BJ (cell line): ENCODE measurements around the gene PI4KA. TPM values are rescaled to one million over a fixed set of nuclear protein-coding genes. Genes with fewer than 3 reads are reported as not detected.

Experiments
- CTCF ChIA-PET: fragments of 350-600 bp; formaldehyde crosslinking; extraction: SDS; loops from one replicate; lab custom pipeline; 2021; ENCODE audit warnings: antibody characterized with exemption, inconsistent platforms; lab: Yijun Ruan, JAX
- POLR2A ChIA-PET: fragments of 300-600 bp; sonication (Branson Sonifier 250); formaldehyde crosslinking; extraction: SDS; loops from one replicate; lab custom pipeline; 2021; ENCODE audit warnings: antibody characterized with exemption; lab: Charles Lee
- DNase-seq: peaks from one replicate; pipeline ENCODE4 v3.0.0-alpha.2; 2011; ENCODE audit warnings: low read depth
- H3K27me3 ChIP-seq: 2 replicates; pipeline ENCODE4 v1.6.0; 2011; ENCODE audit warnings: low read length; ENCODE audit not compliant: control insufficient read depth, insufficient read depth
- H3K36me3 ChIP-seq: 2 replicates; pipeline ENCODE4 v1.5.1; 2011; ENCODE audit warnings: low read length; ENCODE audit not compliant: control insufficient read depth, insufficient read depth
- H3K4me3 ChIP-seq: 2 replicates; pipeline ENCODE4 v1.5.1; 2011; ENCODE audit warnings: low read depth, mild to moderate bottlenecking, control low read depth, low read length
- polyA plus RNA-seq: library from polyadenylated mRNA; depleted of rRNA; stranded (reverse); fragments of >200 nt; gene quantifications from 2 replicates; pipeline ENCODE4 v1.2.3, GENCODE V29; 2011
- TF ChIP-seq, protein P1 (sequence below): IDR thresholded peaks from 2 replicates; pipeline ENCODE4 v1.5.1; 2011; ENCODE audit warnings: low read depth, mild to moderate bottlenecking, control low read depth, inconsistent platforms, low read length, moderate library complexity; ENCODE audit not compliant: insufficient read depth

Gene PI4KA
- polyA plus RNA-seq, 1 experiment, result 34.2 TPM

DNA sequence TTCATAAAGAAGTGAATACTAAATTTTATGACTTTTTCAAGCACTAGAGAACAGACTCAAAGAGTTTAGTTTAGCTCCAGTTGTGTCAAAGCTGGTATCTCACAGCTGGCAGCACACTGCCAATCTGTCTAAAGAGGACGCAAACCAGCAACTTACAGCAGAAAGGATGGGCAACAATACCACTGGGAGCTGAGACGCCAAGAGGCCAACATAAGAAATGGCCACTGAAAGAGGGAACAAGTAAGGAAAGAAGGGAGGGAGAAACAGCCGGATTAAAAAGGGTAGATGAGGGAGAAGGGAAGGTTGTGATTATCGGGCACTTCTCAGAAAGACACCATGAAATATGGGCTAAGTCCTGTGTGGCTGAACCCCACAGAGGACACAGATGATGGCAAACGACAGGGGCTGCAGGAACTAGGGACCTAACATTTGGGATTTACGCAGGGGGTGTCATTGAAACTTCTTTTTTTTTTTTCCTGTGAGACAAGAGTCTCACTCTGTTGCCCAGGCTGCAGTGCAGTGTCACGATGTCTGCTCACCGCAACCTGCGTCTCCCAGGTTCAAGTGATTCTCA is 43.0 kb downstream of the PI4KA start:
- no peak overlapping the region for H3K4me3 ChIP-seq
- peaks cover 20% of the 10 kb centered on the region for H3K36me3 ChIP-seq
- TF ChIP-seq, protein P1, sequence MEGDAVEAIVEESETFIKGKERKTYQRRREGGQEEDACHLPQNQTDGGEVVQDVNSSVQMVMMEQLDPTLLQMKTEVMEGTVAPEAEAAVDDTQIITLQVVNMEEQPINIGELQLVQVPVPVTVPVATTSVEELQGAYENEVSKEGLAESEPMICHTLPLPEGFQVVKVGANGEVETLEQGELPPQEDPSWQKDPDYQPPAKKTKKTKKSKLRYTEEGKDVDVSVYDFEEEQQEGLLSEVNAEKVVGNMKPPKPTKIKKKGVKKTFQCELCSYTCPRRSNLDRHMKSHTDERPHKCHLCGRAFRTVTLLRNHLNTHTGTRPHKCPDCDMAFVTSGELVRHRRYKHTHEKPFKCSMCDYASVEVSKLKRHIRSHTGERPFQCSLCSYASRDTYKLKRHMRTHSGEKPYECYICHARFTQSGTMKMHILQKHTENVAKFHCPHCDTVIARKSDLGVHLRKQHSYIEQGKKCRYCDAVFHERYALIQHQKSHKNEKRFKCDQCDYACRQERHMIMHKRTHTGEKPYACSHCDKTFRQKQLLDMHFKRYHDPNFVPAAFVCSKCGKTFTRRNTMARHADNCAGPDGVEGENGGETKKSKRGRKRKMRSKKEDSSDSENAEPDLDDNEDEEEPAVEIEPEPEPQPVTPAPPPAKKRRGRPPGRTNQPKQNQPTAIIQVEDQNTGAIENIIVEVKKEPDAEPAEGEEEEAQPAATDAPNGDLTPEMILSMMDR, result no peak
- ChIA-PET CTCF (interaction anchor here (1.6 kb wide), 1 partner anchor 31 kb away, joined by 3 read pairs; no protein-coding TSS in a partner anchor), POLR2A (no interaction called here)
- H3K27me3 ChIP-seq, result no peaks in the 10 kb centered on the region
- no peak for DNase-seq

DNA sequence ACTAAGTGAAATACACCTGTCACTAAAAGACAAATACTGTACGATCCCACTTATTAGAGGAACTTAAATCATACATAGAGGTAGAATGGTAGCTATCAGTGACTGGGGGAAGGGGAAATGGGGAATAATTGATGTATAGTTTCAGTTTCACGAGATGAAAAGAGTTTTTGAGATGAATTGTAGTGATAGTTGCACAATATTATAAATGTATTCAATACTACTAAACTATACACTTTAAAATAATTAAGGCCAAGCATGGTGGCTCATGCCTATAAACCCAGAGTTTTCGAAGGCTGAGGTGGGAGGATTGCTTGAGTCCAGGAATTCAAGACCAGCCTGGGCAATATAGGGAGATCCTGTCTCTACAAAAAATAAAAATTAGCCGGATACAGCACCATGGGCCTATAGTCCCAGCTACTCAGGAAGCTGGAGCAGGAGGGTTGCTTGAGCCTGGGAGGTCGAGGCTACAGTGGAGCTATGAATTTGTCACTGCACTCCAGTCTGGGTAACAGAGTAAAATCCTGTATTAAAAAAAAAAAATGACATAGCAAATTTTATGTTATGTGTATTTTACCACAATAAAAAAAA is 44.3 kb downstream of the PI4KA start:
- POLR2A ChIA-PET, result no interaction called here
- no peak for DNase-seq

DNA sequence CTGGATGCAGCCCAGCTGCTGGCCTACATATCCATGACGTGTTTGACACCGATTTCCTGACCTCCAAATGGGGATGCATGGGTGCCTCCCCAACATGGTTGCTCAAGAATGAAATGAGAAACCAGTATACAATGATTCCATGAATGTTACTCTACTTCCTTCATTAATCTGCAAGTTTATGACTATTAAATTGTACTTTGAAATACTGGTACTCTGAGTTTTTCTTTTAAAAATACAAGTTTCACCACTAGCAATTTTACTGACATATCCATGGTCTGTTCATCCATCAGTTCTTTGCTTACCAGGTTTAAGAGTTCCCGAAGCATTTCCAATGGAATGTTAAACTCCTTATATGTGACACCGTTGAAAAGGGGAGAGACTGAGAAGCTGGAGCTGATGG is 45.6 kb downstream of the PI4KA start:
- ChIA-PET POLR2A (no interaction called here), CTCF (interaction anchor here (1.2 kb wide), 1 partner anchor 9 kb away, joined by 4 read pairs; no protein-coding TSS in a partner anchor)
- DNase-seq, result no peak
- Histone ChIP-seq H3K4me3 (no peak overlapping the region), H3K27me3 (no peaks in the 10 kb centered on the region), H3K36me3 (peaks cover 21% of the 10 kb centered on the region)
- TF ChIP-seq, protein P1, result no peak

More for the DNA sequence above, 44.3 kb downstream of the PI4KA start:
- no peaks in the 10 kb centered on the region for H3K27me3 ChIP-seq
- TF ChIP-seq, protein P1, result no peak
- H3K36me3 ChIP-seq, result peaks cover 21% of the 10 kb centered on the region
- no peak overlapping the region for H3K4me3 ChIP-seq
- CTCF ChIA-PET, result interaction anchor here (0.7 to 1.6 kb wide), 4 partner anchors 11 to 810 kb away, joined by 3 to 4 read pairs (median 3); no protein-coding TSS in a partner anchor

DNA sequence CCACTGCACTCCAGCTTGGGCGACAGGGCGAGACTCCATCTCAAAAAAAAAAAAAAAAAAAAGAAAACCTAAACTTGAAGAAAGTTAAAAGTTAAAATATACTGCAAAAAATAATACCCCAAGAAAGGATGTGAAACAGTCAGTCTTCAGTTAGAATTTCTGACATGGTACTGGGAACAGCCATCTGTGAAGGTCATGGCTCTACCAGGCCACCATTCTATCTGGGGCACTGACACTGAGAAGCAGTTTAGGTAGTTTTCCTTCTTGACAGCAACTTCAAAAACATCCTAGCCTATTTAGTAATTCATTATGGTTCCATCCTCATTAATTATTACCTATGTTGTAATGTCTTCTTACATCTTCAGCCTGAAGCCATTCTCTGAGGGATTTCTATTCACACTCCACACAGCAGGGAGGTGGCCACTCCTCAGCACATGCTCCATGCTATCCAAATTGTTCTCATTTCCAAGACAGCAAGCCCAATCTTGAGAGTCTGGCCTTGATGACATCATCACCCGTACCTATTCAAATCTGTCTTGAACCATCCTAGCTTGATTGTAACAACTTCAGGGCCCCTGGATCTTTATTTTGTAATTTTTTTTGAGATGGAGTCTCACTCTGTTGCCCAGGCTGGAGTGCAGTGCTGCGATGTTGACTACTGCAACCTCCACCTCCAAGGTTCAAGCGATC is 46.5 kb downstream of the PI4KA start:
- CTCF ChIA-PET, result interaction anchor here (1.2 kb wide), 1 partner anchor 10 kb away, joined by 4 read pairs; no protein-coding TSS in a partner anchor
- POLR2A ChIA-PET, result no interaction called here
- peaks cover 20% of the 10 kb centered on the region for H3K36me3 ChIP-seq

More for the DNA sequence above, 46.5 kb downstream of the PI4KA start:
- no peak overlapping the region for H3K4me3 ChIP-seq
- TF ChIP-seq, protein P1, result no peak
- H3K27me3 ChIP-seq, result no peaks in the 10 kb centered on the region
- no peak for DNase-seq
